GM23338 (cell line): ENCODE measurements around the gene WDR93. TPM values are rescaled to one million over a fixed set of nuclear protein-coding genes. Genes with fewer than 3 reads are reported as not detected.

Source experiments
- ATAC-seq: fragments of 200-7000 bp; cut with Tn5 transposase; 3 replicates; pipeline ENCODE4 v1.9.1; 2020
- DNase-seq: peaks from one replicate; pipeline ENCODE4 v3.0.0-alpha.2; 2015; ENCODE audit warnings: low spot score
- H2AFZ ChIP-seq: fragments of 200-600 bp; sonication (generic); 2 replicates; pipeline ENCODE4 v1.8.0; 2016; ENCODE audit warnings: antibody characterized with exemption, mild to moderate bottlenecking, moderate library complexity
- H3F3A ChIP-seq: fragments of 200-600 bp; sonication (generic); replicated peaks from 2 replicates; pipeline ENCODE4 v1.8.0; 2017; ENCODE audit warnings: antibody characterized with exemption, mixed run types, low read depth
- H3K27ac ChIP-seq: fragments of 200-600 bp; sonication (generic); 2 replicates; pipeline ENCODE4 v1.6.1; 2016; ENCODE audit warnings: low read depth
- H3K27me3 ChIP-seq: fragments of 200-600 bp; sonication (generic); 2 replicates; pipeline ENCODE4 v1.8.0; 2016; ENCODE audit warnings: mild to moderate bottlenecking, mixed run types, moderate library complexity; ENCODE audit not compliant: insufficient read depth
- H3K36me3 ChIP-seq: fragments of 200-600 bp; sonication (generic); 2 replicates; pipeline ENCODE4 v1.8.0; 2016; ENCODE audit warnings: mild to moderate bottlenecking; ENCODE audit not compliant: insufficient read depth
- H3K4me1 ChIP-seq: fragments of 200-600 bp; sonication (generic); 2 replicates; pipeline ENCODE4 v1.8.0; 2016; ENCODE audit warnings: mild to moderate bottlenecking, moderate library complexity; ENCODE audit not compliant: insufficient read depth
- H3K4me2 ChIP-seq: fragments of 200-600 bp; sonication (generic); 2 replicates; pipeline ENCODE4 v1.7.1; 2017; ENCODE audit warnings: mixed run types
- H3K4me3 ChIP-seq: fragments of 200-600 bp; sonication (generic); 2 replicates; pipeline ENCODE4 v1.6.1; 2016; ENCODE audit warnings: mixed run types
- H3K79me2 ChIP-seq: fragments of 200-600 bp; sonication (generic); replicated peaks from 2 replicates; pipeline ENCODE4 v1.8.0; 2017; ENCODE audit warnings: mild to moderate bottlenecking; ENCODE audit not compliant: insufficient read depth
- H3K9me2 ChIP-seq: fragments of 200-600 bp; sonication (generic); 2 replicates; pipeline ENCODE4 v1.8.0; 2017; ENCODE audit not compliant: insufficient read depth
- H4K20me1 ChIP-seq: fragments of 200-600 bp; sonication (generic); replicated peaks from 2 replicates; pipeline ENCODE4 v1.8.0; 2017; ENCODE audit warnings: mild to moderate bottlenecking; ENCODE audit not compliant: insufficient read depth
- H3K27ac Mint-ChIP-seq: 2 replicates; pipeline ENCODE4 v1.8.0; 2020; ENCODE audit warnings: inconsistent platforms, mild to moderate bottlenecking, moderate library complexity, mixed read lengths
- H3K27me3 Mint-ChIP-seq: 3 replicates; pipeline ENCODE4 v1.8.0; 2022; ENCODE audit warnings: low read depth, mild to moderate bottlenecking, moderate library complexity, mixed read lengths, inconsistent platforms; ENCODE audit not compliant: insufficient read depth, poor library complexity
- H3K36me3 Mint-ChIP-seq: 3 replicates; pipeline ENCODE4 v1.8.0; 2021; ENCODE audit warnings: low read depth, mild to moderate bottlenecking, inconsistent platforms, moderate library complexity, mixed read lengths
- H3K4me1 Mint-ChIP-seq: 3 replicates; pipeline ENCODE4 v1.8.0; 2020; ENCODE audit warnings: mild to moderate bottlenecking, inconsistent platforms, mixed read lengths
- H3K4me3 Mint-ChIP-seq: 3 replicates; pipeline ENCODE4 v1.8.0; 2021; ENCODE audit warnings: moderate library complexity, mild to moderate bottlenecking, inconsistent platforms, mixed read lengths
- H3K9me3 Mint-ChIP-seq: 3 replicates; pipeline ENCODE4 v1.8.0; 2020; ENCODE audit warnings: moderate library complexity, mild to moderate bottlenecking, inconsistent platforms, mixed read lengths
- CREB1 ChIP-seq: fragments of 250-450 bp; sonication (Bioruptor Pico); IDR thresholded peaks from 2 replicates; pipeline ENCODE4 v1.5.0; 2020; ENCODE audit warnings: low read depth, mild to moderate bottlenecking, moderate library complexity
- CTCF ChIP-seq, 2 experiments: fragments of 200-600 bp in 1 of 2; sonication (generic) in 1 of 2; conservative IDR thresholded peaks; 2 replicates each; pipeline versions ENCODE4 v1.5.1 to v1.6.1; 2016 to 2017; ENCODE audit warnings: antibody characterized with exemption in 2 of 2, low read depth in 2 of 2, mild to moderate bottlenecking in 2 of 2, moderate library complexity in 1 of 2
- EZH2 ChIP-seq: fragments of 200-600 bp; sonication (generic); IDR thresholded peaks from one replicate; pipeline ENCODE4 v1.8.0; 2017; ENCODE audit warnings: antibody characterized with exemption, mild to moderate bottlenecking, low read depth; ENCODE audit not compliant: unreplicated experiment
- EZH2phosphoT487 ChIP-seq: fragments of 200-600 bp; sonication (generic); IDR thresholded peaks from one replicate; pipeline ENCODE4 v1.8.1; 2018; ENCODE audit warnings: antibody characterized with exemption; ENCODE audit not compliant: unreplicated experiment
- JUNB ChIP-seq: IDR thresholded peaks from one replicate; pipeline ENCODE4 v1.6.1; 2016; ENCODE audit warnings: antibody characterized with exemption; ENCODE audit not compliant: unreplicated experiment
- NANOG ChIP-seq: IDR thresholded peaks from 2 replicates; pipeline ENCODE4 v1.6.1; 2016; ENCODE audit warnings: antibody characterized with exemption, borderline replicate concordance
- POLR2AphosphoS5 ChIP-seq: IDR thresholded peaks from 2 replicates; pipeline ENCODE4 v1.6.1; 2016; ENCODE audit warnings: antibody characterized with exemption, low read depth
- STAT1 ChIP-seq: IDR thresholded peaks from one replicate; pipeline ENCODE4 v1.6.1; 2016; ENCODE audit warnings: antibody characterized with exemption; ENCODE audit not compliant: unreplicated experiment
- ZNF114 ChIP-seq: fragments of 250-450 bp; sonication (Bioruptor Pico); IDR thresholded peaks from 2 replicates; pipeline ENCODE4 v1.5.0; 2020; ENCODE audit warnings: mild to moderate bottlenecking, moderate library complexity
- ZNF331 ChIP-seq: fragments of 250-450 bp; sonication (Bioruptor Pico); IDR thresholded peaks from 2 replicates; pipeline ENCODE4 v1.5.0; 2020; ENCODE audit warnings: low read depth, mild to moderate bottlenecking, moderate library complexity
- ZNF462 ChIP-seq: fragments of 250-450 bp; sonication (Bioruptor Pico); IDR thresholded peaks from 2 replicates; pipeline ENCODE4 v1.5.0; 2020; ENCODE audit warnings: mild to moderate bottlenecking, moderate library complexity
- polyA plus RNA-seq: library from polyadenylated mRNA; unstranded; fragments of >200 nt; fragmentation: Nextera tagmentation; extraction: Ambion mirVana; gene quantifications from 2 replicates; pipeline ENCODE4 v1.2.1, GENCODE V29; 2016
- total RNA-seq: library from RNA; depleted of rRNA; stranded (reverse); fragments of >200 nt; shearing (Covaris generic); gene quantifications from 2 replicates; pipeline ENCODE4 v1.2.3, GENCODE V29; 2014
- TF ChIP-seq, protein P1 (sequence below): IDR thresholded peaks from one replicate; pipeline ENCODE4 v1.6.1; 2018; ENCODE audit warnings: antibody characterized with exemption; ENCODE audit not compliant: unreplicated experiment
- TF ChIP-seq, protein P2 (sequence below): IDR thresholded peaks from 2 replicates; pipeline ENCODE4 v1.6.1; 2016; ENCODE audit warnings: antibody characterized with exemption

The WDR93 gene
- total and polyA plus RNA-seq, 2 experiments from 2014 or later = 0.14 TPM; not detected in 1

DNA sequence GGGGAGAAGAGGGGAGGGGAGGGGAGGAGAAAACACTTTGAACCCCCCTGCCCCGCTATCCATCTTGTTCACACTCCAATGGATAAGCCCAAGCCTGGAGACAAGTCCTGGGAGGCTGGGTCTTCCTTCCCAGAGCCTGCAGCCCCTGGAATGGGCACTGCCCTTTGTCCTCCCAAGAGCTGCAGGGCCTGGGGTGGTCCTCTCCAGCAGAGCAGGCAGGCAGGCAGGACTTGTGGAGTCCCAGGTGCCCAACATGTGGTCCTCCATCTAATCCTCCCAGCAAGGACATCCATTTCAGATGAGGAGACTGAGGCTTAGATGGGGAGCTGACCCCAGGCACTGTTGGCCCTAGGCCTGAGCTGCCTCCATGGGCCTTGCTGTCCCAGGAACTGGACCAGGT, 75.1 kb downstream of the WDR93 start:
- no peak overlapping the region for H3K4me2 ChIP-seq
- H3K4me1 ChIP-seq = no peaks in the 10 kb centered on the region
- H3K36me3 ChIP-seq = no peaks in the 10 kb centered on the region
- no peak overlapping the region for H2AFZ ChIP-seq
- H3K79me2 ChIP-seq = no peaks in the 10 kb centered on the region
- no peak for TF ChIP-seq ZNF331
- TF ChIP-seq, protein P1, sequence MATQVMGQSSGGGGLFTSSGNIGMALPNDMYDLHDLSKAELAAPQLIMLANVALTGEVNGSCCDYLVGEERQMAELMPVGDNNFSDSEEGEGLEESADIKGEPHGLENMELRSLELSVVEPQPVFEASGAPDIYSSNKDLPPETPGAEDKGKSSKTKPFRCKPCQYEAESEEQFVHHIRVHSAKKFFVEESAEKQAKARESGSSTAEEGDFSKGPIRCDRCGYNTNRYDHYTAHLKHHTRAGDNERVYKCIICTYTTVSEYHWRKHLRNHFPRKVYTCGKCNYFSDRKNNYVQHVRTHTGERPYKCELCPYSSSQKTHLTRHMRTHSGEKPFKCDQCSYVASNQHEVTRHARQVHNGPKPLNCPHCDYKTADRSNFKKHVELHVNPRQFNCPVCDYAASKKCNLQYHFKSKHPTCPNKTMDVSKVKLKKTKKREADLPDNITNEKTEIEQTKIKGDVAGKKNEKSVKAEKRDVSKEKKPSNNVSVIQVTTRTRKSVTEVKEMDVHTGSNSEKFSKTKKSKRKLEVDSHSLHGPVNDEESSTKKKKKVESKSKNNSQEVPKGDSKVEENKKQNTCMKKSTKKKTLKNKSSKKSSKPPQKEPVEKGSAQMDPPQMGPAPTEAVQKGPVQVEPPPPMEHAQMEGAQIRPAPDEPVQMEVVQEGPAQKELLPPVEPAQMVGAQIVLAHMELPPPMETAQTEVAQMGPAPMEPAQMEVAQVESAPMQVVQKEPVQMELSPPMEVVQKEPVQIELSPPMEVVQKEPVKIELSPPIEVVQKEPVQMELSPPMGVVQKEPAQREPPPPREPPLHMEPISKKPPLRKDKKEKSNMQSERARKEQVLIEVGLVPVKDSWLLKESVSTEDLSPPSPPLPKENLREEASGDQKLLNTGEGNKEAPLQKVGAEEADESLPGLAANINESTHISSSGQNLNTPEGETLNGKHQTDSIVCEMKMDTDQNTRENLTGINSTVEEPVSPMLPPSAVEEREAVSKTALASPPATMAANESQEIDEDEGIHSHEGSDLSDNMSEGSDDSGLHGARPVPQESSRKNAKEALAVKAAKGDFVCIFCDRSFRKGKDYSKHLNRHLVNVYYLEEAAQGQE = no peak
- no peak for TF ChIP-seq ZNF114 (CRISPR knock-in tag)
- no peak for TF ChIP-seq JUNB
- no peak for TF ChIP-seq STAT1
- no peak for TF ChIP-seq ZNF462 (CRISPR knock-in tag)
- TF ChIP-seq NANOG = no peak
- no peak for TF ChIP-seq POLR2AphosphoS5
- no peak for TF ChIP-seq CREB1 (CRISPR knock-in tag)
- no peak for TF ChIP-seq CTCF (conservative IDR thresholded peaks at IDR 0.05; ENCODE audit: low read depth in 2 of 2)
- TF ChIP-seq EZH2phosphoT487 = no peak
- TF ChIP-seq, protein P2, sequence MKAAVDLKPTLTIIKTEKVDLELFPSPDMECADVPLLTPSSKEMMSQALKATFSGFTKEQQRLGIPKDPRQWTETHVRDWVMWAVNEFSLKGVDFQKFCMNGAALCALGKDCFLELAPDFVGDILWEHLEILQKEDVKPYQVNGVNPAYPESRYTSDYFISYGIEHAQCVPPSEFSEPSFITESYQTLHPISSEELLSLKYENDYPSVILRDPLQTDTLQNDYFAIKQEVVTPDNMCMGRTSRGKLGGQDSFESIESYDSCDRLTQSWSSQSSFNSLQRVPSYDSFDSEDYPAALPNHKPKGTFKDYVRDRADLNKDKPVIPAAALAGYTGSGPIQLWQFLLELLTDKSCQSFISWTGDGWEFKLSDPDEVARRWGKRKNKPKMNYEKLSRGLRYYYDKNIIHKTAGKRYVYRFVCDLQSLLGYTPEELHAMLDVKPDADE = no peak
- TF ChIP-seq EZH2 = no peak
- H3K4me3 ChIP-seq = no peak overlapping the region
- Mint-ChIP-seq H3K36me3 (no peaks in the 10 kb centered on the region), H3K4me3 (no peak overlapping the region), H3K27ac (no peak overlapping the region), H3K4me1 (peaks cover 3% of the 10 kb centered on the region), H3K27me3 (peaks cover 6% of the 10 kb centered on the region), H3K9me3 (no peaks in the 10 kb centered on the region)
- DNase-seq = no peak
- no peak overlapping the region for H3K27ac ChIP-seq
- no peaks in the 10 kb centered on the region for H3K27me3 ChIP-seq
- no peaks in the 10 kb centered on the region for H3K9me2 ChIP-seq
- H4K20me1 ChIP-seq = no peaks in the 10 kb centered on the region
- no peaks in the 10 kb centered on the region for H3F3A ChIP-seq
- ATAC-seq = no peak
